ENCODE data around the gene PPP1CB. TPM values are rescaled to one million over a fixed set of nuclear protein-coding genes. Genes with fewer than 3 reads are reported as not detected.

PPP1CB gene
- total RNA-seq, 2 experiments from 2014 or later = 290 to 304 TPM

- no peak for DNase-seq
- intact Hi-C loops (cut with DNase I, micrococcal nuclease) = loop anchor here in 1 of 2 experiments (10.0 kb wide), 1 partner anchor 351 kb away; the partner anchor contains the start of gene FOSL2
- no peak overlapping the region for H3K27ac ChIP-seq (ENCODE audit: low read depth in 1 of 2, low read length in 2 of 2)
- TF ChIP-seq, protein P1, sequence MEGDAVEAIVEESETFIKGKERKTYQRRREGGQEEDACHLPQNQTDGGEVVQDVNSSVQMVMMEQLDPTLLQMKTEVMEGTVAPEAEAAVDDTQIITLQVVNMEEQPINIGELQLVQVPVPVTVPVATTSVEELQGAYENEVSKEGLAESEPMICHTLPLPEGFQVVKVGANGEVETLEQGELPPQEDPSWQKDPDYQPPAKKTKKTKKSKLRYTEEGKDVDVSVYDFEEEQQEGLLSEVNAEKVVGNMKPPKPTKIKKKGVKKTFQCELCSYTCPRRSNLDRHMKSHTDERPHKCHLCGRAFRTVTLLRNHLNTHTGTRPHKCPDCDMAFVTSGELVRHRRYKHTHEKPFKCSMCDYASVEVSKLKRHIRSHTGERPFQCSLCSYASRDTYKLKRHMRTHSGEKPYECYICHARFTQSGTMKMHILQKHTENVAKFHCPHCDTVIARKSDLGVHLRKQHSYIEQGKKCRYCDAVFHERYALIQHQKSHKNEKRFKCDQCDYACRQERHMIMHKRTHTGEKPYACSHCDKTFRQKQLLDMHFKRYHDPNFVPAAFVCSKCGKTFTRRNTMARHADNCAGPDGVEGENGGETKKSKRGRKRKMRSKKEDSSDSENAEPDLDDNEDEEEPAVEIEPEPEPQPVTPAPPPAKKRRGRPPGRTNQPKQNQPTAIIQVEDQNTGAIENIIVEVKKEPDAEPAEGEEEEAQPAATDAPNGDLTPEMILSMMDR (IDR thresholded peaks at IDR 0.05) = no peak
- no peaks in the 10 kb centered on the region for H3K36me3 Mint-ChIP-seq (ENCODE audit: low read depth)
- peaks cover 35% of the 10 kb centered on the region for H3K4me1 ChIP-seq (ENCODE audit: insufficient read depth, low read length)
- H3K27ac Mint-ChIP-seq = no peak overlapping the region
- H3K9me3 ChIP-seq (ENCODE audit: control insufficient read depth in 1 of 2, insufficient read depth in 1 of 2, low read length in 2 of 2) = no peaks in the 10 kb centered on the region
- H3K9me3 Mint-ChIP-seq = no peaks in the 10 kb centered on the region
- H3K4me1 Mint-ChIP-seq (ENCODE audit: low read depth) = peaks cover 34% of the 10 kb centered on the region
- H3K4me3 ChIP-seq (ENCODE audit: low read length) = no peak overlapping the region
- ATAC-seq (ENCODE audit: poor library complexity) = no peak
- H3K27me3 Mint-ChIP-seq = no peaks in the 10 kb centered on the region
- CTCF ChIA-PET = interaction anchor here (2.4 kb wide), 1 partner anchor 179 kb away, joined by 15 read pairs; no protein-coding TSS in a partner anchor
- H3K36me3 ChIP-seq (ENCODE audit: insufficient read depth, low read length) = no peaks in the 10 kb centered on the region
- H3K4me3 Mint-ChIP-seq = no peak overlapping the region
- no peaks in the 10 kb centered on the region for H3K27me3 ChIP-seq (ENCODE audit: control insufficient read depth in 1 of 2, insufficient read depth in 2 of 2, low read length in 2 of 2)
- POLR2A ChIA-PET = no interaction called here
Observed at GRCh38 chr2:28745876-28746275, 5.8 kb upstream of the PPP1CB start.

DNA sequence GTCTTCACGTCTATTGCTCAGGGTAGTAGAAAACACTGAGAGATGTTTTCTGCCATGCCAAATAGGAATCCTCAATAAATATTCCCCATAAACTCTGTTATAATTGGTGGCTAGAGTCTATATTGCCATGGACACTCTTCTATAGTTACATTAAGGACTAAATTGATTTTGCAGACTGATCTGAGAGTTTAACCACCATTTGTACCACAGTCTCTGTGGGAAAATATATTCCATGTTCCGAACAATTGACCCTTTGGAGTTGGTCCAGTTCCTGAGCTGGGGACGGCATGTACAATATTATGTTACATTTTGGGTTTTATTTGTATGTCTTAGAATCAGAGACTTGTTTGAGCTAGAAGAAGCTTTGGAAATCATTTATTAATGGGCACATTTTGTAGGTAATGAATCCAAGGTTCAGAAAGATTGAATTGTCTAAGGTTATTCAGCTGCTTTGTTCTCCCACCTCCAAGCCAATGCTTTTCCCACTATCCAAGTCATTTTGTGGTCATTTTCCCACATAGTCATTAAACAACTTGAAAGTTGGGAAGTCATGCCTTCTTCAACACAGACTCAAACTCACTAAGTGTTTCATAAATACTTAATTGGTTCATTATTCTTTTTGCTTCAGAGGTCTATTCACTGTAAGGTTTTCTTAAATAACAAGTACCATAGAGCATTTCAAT is 5.1 kb upstream of the PPP1CB start:
- Mint-ChIP-seq H3K27ac (no peak overlapping the region), H3K9me3 (no peaks in the 10 kb centered on the region), H3K27me3 (no peaks in the 10 kb centered on the region), H3K4me1 (ENCODE audit: low read depth) (peaks cover 39% of the 10 kb centered on the region), H3K4me3 (no peak overlapping the region), H3K36me3 (ENCODE audit: low read depth) (peaks cover under 1% of the 10 kb centered on the region)
- H3K36me3 ChIP-seq (ENCODE audit: insufficient read depth, low read length) = no peaks in the 10 kb centered on the region
- ChIA-PET CTCF (interaction anchor here (2.2 to 2.4 kb wide), 2 partner anchors 152 to 180 kb away, joined by 12 to 15 read pairs; no protein-coding TSS in a partner anchor), POLR2A (interaction anchor here (2.0 kb wide), 1 partner anchor 152 kb away, joined by 10 read pairs; no protein-coding TSS in a partner anchor)
- DNase-seq = no peak
- no peak overlapping the region for H3K27ac ChIP-seq (ENCODE audit: low read depth in 1 of 2, low read length in 2 of 2)
- no peak for ATAC-seq (ENCODE audit: poor library complexity)
- TF ChIP-seq, protein P1 (IDR thresholded peaks at IDR 0.05) = no peak
- no peak overlapping the region for H3K4me3 ChIP-seq (ENCODE audit: low read length)
- H3K4me1 ChIP-seq (ENCODE audit: insufficient read depth, low read length) = peaks cover 35% of the 10 kb centered on the region
- H3K9me3 ChIP-seq (ENCODE audit: control insufficient read depth in 1 of 2, insufficient read depth in 1 of 2, low read length in 2 of 2) = no peaks in the 10 kb centered on the region
- intact Hi-C loops (cut with DNase I, micrococcal nuclease) = loop anchor here in 1 of 2 experiments (10.0 kb wide), 1 partner anchor 352 kb away; the partner anchor contains the start of gene FOSL2
- H3K27me3 ChIP-seq (ENCODE audit: control insufficient read depth in 1 of 2, insufficient read depth in 2 of 2, low read length in 2 of 2) = no peaks in the 10 kb centered on the region

DNA sequence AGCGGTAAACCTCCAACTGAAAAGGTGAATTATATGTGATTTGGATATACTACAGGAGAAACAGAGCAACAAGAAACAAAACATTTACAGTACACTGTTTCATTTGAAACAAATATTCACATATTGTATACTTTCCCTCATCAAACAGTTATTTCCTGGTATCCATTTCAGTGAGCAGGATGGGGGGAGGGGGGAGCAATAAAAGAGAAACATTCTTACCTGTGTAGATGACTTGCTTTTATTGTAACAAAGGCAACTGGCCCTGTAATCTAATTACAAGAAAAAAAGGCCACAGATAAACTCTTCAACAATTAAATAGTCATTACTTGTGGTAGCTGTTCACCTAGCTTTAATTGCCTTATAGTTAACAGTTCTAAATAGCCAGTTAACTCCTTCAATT is 3.9 kb upstream of the PPP1CB start:
- intact Hi-C loops (cut with DNase I, micrococcal nuclease) = loop anchor here in 1 of 2 experiments (2.0 to 10.0 kb wide), 2 partner anchors 123 to 353 kb away; partner anchors contain the start of genes FOSL2 and TRMT61B
- no peaks in the 10 kb centered on the region for H3K9me3 ChIP-seq (ENCODE audit: control insufficient read depth in 1 of 2, insufficient read depth in 1 of 2, low read length in 2 of 2)
- H3K4me1 ChIP-seq (ENCODE audit: insufficient read depth, low read length) = peaks cover 35% of the 10 kb centered on the region
- H3K36me3 ChIP-seq (ENCODE audit: insufficient read depth, low read length) = no peaks in the 10 kb centered on the region
- H3K27ac Mint-ChIP-seq = peak overlapping the region; percentile 95
- H3K4me3 Mint-ChIP-seq = peak overlapping the region; percentile 55
- H3K36me3 Mint-ChIP-seq (ENCODE audit: low read depth) = peaks cover 11% of the 10 kb centered on the region
- H3K4me3 ChIP-seq (ENCODE audit: low read length) = peak overlapping the region; percentile 4
- ChIA-PET CTCF (interaction anchor here (2.2 to 2.4 kb wide), 2 partner anchors 153 to 181 kb away, joined by 12 to 15 read pairs; no protein-coding TSS in a partner anchor), POLR2A (interaction anchor here (1.1 to 2.0 kb wide), 2 partner anchors 153 to 181 kb away, joined by 3 to 10 read pairs; no protein-coding TSS in a partner anchor)
- no peaks in the 10 kb centered on the region for H3K9me3 Mint-ChIP-seq
- no peaks in the 10 kb centered on the region for H3K27me3 Mint-ChIP-seq
- peak overlapping the region in 1 of 2 donors; percentile 98 for H3K27ac ChIP-seq (ENCODE audit: low read depth in 1 of 2, low read length in 2 of 2)
- peak in 4 of 14 experiments; percentile 27 to 47 (median 40) for DNase-seq
- peaks cover 40% of the 10 kb centered on the region for H3K4me1 Mint-ChIP-seq (ENCODE audit: low read depth)
- TF ChIP-seq, protein P1 (IDR thresholded peaks at IDR 0.05) = no peak
- H3K27me3 ChIP-seq (ENCODE audit: control insufficient read depth in 1 of 2, insufficient read depth in 2 of 2, low read length in 2 of 2) = no peaks in the 10 kb centered on the region
- no peak for ATAC-seq (ENCODE audit: poor library complexity)

Data from CD4-positive, alpha-beta T cell (primary cell).